Measurements from ENCODE around the gene CPNE2.

GRCh38 chr16:57058291-57058861, 34.0 kb upstream of the CPNE2 start:
- TF ChIP-seq CBFB (IDR thresholded peaks at IDR 0.05; ENCODE audit: low read depth) (no peak), MEF2A (IDR thresholded peaks at IDR 0.05; ENCODE audit: insufficient read depth, low read depth, low read length) (no peak), SUZ12 (IDR thresholded peaks at IDR 0.05; ENCODE audit: unreplicated experiment) (no peak), USF2 (IDR thresholded peaks at IDR 0.05; ENCODE audit: borderline replicate concordance, low read depth, low read length) (no peak), KDM1A (IDR thresholded peaks at IDR 0.05; ENCODE audit: borderline replicate concordance) (no peak), CHD1 (IDR thresholded peaks at IDR 0.05; ENCODE audit: low read depth, low read length) (no peak), GABPA (IDR thresholded peaks at IDR 0.05; ENCODE audit: low read depth) (no peak)
- TF ChIP-seq, protein P1, sequence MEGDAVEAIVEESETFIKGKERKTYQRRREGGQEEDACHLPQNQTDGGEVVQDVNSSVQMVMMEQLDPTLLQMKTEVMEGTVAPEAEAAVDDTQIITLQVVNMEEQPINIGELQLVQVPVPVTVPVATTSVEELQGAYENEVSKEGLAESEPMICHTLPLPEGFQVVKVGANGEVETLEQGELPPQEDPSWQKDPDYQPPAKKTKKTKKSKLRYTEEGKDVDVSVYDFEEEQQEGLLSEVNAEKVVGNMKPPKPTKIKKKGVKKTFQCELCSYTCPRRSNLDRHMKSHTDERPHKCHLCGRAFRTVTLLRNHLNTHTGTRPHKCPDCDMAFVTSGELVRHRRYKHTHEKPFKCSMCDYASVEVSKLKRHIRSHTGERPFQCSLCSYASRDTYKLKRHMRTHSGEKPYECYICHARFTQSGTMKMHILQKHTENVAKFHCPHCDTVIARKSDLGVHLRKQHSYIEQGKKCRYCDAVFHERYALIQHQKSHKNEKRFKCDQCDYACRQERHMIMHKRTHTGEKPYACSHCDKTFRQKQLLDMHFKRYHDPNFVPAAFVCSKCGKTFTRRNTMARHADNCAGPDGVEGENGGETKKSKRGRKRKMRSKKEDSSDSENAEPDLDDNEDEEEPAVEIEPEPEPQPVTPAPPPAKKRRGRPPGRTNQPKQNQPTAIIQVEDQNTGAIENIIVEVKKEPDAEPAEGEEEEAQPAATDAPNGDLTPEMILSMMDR (IDR thresholded peaks at IDR 0.05 in 2 of 3, conservative IDR thresholded peaks at IDR 0.05 in 1 of 3; ENCODE audit: control insufficient read depth in 2 of 3, extremely low read depth in 1 of 3, insufficient read depth in 1 of 3, low read depth in 3 of 3, low read length in 3 of 3): no peak
